Measurements from ENCODE around the gene IRF2.
"Not testable (repeated sequence)": the region's sequence is repeated elsewhere in the genome, so short reads cannot be mapped to it uniquely, and the experiment has no call there.

IRF2 gene

GRCh38 chr4:184343502-184344177 is 130.7 kb downstream of the IRF2 start:
- peak; percentile 73 for DNase-seq

GRCh38 chr4:184342857-184343237 is 131.5 kb downstream of the IRF2 start:
- DNase-seq, result not testable (repeated sequence)

GRCh38 chr4:184342167-184342856 is 132.0 kb downstream of the IRF2 start:
- DNase-seq, result no peak

- DNase-seq, result not testable (repeated sequence)
Observed at GRCh38 chr4:184339398-184340193, 134.8 kb downstream of the IRF2 start.

GRCh38 chr4:184337907-184338306 is 136.4 kb downstream of the IRF2 start:
- no peak for DNase-seq
